ENCODE measurements around the gene SNAPC5. TPM values are rescaled to one million over a fixed set of nuclear protein-coding genes. Genes with fewer than 3 reads are reported as not detected.

Gene SNAPC5, protein sequence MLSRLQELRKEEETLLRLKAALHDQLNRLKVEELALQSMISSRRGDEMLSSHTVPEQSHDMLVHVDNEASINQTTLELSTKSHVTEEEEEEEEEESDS
- total RNA-seq = 13.5 and 20.6 TPM in 2 replicates

GRCh38 chr15:66497502-66498455 is at the start of gene SNAPC5:
SNAPC5 (minus strand) TSS chr15:66497762; CDS start chr15:66497731, 31 bp downstream.

GRCh38 chr15:66504563-66505429 is 7.2 kb upstream of the SNAPC5 start, which contains the start of the genes RPL4 and ZWILCH:
RPL4 (minus strand) TSS chr15:66504855; CDS start chr15:66504790, 65 bp downstream.
ZWILCH (plus strand) TSS chr15:66505326; CDS start chr15:66505339, 13 bp downstream.

Small RNAs within 50 kb of the gene (small RNA-seq; reads per million reads assigned to genes)
- not detected for gene MIR4512 (ENCODE audit: low replicate concordance)
- not detected for gene RF01159 (ENCODE audit: low replicate concordance)
- gene SNORD16 (ENCODE audit: low replicate concordance) = not detected
- gene SNORD18A (ENCODE audit: low replicate concordance) = not detected
- not detected for gene SNORD18B (ENCODE audit: low replicate concordance)
- gene SNORD18C (ENCODE audit: low replicate concordance) = not detected

Other genes with a start within 250 kb of the SNAPC5 start
- under 0.01 TPM in 1 of 2 replicates, not detected in the other for gene MEGF11, start 244.0 kb downstream of the SNAPC5 start, total RNA-seq
- 16.4 and 20.6 TPM in 2 replicates for gene DIS3L, start 204.2 kb downstream of the SNAPC5 start, total RNA-seq
- 3.5 and 13.5 TPM in 2 replicates for gene TIPIN, start 141.1 kb downstream of the SNAPC5 start, total RNA-seq
- gene MAP2K1, start 110.8 kb downstream of the SNAPC5 start, total RNA-seq = 27.6 and 41.5 TPM in 2 replicates
- gene RPL4, start 7.1 kb upstream of the SNAPC5 start, total RNA-seq = 2,449 and 2,582 TPM in 2 replicates
- 5.0 and 38.5 TPM in 2 replicates for gene ZWILCH, start 7.6 kb upstream of the SNAPC5 start, total RNA-seq
- not detected in 2 replicates for gene LCTL, start 68.2 kb upstream of the SNAPC5 start, total RNA-seq
- 1.7 and 2.2 TPM in 2 replicates for gene SMAD6, start 204.5 kb upstream of the SNAPC5 start, total RNA-seq